HG03108 (cell line): ENCODE measurements around the gene SORBS2.

Experiments used
- ATAC-seq: cut with Tn5 transposase; IDR thresholded peaks from one replicate; pipeline ENCODE4 v1.9.1; 2021; ENCODE audit warnings: moderate library complexity; ENCODE audit not compliant: unreplicated experiment

The SORBS2 gene

GRCh38 chr4:185597532-185598188 is 214.3 kb downstream of the SORBS2 start:
- peak; percentile 76 for ATAC-seq

DNA sequence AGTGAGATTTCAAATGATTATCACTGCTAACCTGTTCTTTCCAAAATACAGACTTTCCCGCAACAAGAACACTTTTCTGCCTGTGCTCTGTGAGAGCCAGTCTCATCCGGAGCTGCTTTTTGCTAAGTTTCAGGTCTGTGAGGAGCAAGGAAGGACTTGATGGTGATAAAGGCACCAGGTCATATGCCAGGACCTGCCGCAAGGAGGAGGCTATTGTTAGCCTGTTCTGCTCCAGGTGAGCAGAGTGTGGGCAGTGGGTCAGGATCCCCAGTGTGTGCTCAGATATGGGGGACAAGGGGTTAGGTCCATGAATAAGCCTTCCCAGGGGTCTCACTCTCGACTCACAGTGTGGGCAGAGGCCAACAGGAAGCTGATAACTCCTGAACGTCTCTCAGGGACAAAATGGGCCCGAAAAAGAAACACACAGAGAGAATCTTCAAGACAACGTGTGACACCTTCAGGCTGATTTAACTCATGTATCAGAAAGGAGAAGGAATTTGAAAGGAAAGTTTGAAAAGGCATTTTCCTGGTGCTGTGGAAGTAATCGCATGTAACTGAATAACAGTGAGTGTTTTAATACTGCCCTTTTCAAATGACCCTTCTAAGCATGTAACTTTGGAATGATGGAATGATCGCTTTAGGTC is 219.0 kb downstream of the SORBS2 start:
- ATAC-seq = no peak

GRCh38 chr4:185592438-185592837 is 219.6 kb downstream of the SORBS2 start:
- no peak for ATAC-seq

- no peak for ATAC-seq
Observed at GRCh38 chr4:185591679-185592141, 220.3 kb downstream of the SORBS2 start.

- no peak for ATAC-seq
Observed at GRCh38 chr4:185590982-185591381, 221.0 kb downstream of the SORBS2 start.

DNA sequence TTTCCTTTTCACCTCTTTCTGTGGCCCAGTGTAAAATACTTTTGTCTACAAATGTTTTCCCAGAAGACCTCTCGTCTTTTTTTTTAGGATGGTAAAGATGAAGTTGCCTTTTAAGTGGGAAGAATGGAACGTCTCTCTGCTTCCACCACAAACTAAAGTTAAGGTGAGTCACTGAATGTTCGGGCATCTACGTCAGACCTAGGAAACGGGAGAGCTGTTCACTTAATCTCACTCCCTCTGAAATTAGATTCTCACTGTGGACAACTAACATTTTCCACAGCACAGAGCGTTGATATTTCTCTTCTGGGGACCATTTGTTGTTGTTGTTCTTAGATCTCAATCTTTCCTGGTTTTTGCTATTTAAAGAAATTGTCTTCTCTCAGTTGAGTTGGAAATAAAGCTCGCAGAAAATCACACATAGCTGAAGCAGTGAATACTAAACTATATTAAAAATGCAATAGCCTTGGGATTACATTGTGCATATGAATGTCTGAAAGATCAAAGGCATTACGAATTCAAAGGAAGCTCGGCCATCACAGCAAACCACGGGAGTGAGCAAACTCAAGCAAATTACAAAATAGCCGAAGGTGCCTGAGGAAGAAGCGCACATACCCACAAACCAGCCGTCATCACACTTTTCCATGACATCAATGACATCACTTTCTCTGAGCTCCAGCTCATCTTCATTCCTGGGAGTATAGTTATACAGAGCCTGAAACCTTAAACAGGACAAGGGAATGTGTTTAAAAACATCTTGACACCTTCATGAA is 222.7 kb downstream of the SORBS2 start:
- ATAC-seq = no peak

- peak; percentile 97 for ATAC-seq
Observed at GRCh38 chr4:185587427-185588161, 224.4 kb downstream of the SORBS2 start.

DNA sequence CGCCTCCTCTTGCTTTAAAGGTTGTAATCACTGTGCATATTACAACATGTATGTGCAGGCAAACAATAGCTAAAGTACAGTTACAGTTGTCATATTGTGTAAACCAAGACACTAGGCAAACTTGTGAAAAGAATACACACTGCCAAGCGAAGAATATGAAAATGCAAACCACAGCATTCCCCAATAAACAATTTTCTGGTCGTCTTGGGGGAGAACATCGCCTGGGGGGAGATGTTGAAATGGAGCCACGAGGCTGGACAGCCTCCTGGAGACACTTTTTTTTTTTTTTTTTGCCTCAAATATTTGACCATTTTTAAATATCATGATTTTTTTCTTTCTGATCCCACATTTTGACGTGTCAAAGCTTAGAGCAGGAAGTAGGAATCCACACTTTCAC is 225.0 kb downstream of the SORBS2 start:
- ATAC-seq = no peak

GRCh38 chr4:185585211-185585610 is 226.8 kb downstream of the SORBS2 start:
- no peak for ATAC-seq

DNA sequence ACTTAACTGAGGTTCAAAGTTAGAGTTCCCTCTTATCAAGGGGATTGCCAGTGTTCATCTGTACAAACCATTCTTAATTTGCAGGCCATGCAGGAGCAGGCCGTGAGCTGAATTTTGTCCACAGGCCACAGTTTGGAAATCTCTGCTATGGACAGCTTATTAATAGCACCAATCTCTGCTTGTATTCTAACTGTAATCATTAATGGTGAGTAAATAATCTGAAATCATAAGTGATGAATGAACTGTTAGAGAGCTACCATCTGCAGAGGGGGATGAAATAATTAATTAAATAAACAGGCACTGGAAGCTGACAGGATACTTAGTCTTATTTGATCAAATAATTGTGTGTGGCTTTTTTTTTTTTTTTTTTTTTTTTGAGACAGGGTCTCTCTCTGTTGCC is 228.2 kb downstream of the SORBS2 start:
- ATAC-seq = no peak

GRCh38 chr4:185582651-185583400 is 229.2 kb downstream of the SORBS2 start:
- ATAC-seq = no peak

- no peak for ATAC-seq
Observed at GRCh38 chr4:185580699-185581098, 231.3 kb downstream of the SORBS2 start.

DNA sequence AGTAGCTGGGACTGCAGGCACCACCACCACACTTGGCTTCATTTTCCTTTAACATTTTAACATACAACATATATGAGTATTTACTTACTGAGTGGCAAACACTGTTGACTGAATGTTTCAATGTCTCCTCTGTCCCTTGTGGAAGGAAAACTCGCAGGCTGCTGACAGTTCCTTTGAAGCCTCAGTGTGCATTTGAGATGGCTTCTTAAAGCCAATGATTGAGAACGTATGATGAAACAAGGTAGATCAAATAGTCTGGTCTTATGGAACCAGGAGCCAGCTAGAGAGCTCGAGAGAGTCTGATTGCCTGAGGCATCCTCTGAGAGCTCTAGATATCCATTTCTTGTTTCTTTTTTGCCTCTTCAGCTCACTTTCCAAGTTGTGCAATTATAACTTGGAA is 233.7 kb downstream of the SORBS2 start:
- no peak for ATAC-seq

DNA sequence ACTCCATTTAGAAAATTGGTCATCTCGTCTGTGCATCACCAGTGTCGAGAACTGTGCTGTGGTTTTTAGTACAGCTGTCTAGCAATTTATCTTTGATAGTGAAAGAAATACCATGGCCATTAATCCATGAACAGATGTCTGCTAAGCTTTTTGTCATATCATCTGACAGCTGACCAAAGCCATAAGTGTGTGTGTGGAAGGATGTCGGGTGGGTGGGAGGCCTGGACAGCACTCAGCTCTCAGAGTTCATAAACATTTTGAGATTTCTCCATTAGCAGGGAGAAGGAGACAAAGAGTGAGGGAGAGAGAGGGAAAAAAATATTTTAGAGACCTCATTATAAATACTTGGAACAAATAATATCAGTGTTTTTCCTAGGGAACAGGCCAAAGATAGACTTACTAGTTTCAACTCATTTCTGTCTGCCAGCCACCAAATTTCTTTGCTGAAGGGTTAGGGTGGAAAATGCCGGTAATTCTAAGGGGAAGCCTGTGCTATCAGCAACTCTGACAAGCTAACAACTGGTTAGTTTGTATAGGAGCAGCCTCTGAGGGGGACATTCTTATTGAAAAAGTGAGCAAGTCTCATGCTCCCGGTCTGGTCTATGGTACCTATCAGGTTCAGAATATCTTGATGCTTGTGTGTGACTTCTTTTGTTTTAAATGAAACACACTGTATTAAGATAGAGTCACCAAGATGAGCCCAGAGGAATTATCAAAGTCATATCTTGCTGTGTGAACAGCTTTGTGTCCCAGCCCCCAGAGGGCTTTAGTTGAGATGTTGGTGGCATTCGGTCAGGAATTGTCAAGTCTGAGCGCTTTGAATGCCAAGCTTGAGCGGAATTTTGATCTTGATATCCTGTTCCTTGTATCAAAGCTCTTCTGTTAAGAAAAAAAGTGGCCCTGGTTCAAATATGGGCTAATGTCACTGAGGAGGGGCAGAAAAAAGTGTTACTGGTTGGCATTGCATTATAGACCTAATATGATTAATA is 234.7 kb downstream of the SORBS2 start:
- no peak for ATAC-seq

DNA sequence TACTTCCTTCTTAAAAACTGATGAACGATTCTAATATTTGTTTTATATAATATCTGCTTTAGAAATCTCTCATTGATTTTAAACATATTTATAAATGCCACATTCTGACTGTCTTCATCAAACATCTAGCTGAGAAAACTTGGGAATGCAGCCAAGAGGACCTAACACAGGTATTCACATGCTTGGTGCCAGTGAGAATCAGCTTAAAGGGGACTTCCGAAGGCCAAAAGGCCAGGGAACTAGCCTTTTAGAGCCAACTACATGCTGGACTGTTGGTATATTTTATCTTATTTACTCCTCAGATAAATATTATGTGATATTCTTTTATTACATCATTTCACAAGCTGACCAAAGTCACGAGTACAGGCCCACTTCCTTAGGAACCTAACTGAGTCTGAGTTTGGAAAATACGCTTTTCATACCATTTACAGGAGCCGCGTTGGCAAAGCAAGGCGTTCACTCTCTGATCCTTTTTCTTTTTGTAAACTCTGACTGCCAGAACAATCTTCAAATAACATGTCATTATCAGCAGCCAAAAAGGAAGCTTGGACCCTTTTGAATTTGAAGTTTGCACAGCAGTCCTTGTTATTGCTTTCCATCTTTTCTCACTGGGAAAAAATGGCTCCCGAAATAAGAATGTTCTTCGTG is 235.6 kb downstream of the SORBS2 start:
- ATAC-seq = no peak

GRCh38 chr4:185573651-185574199 is 238.3 kb downstream of the SORBS2 start:
- no peak for ATAC-seq

- no peak for ATAC-seq
Observed at GRCh38 chr4:185570727-185571126, 241.3 kb downstream of the SORBS2 start.
